ENCODE data around the gene LCN6.

The LCN6 gene

DNA sequence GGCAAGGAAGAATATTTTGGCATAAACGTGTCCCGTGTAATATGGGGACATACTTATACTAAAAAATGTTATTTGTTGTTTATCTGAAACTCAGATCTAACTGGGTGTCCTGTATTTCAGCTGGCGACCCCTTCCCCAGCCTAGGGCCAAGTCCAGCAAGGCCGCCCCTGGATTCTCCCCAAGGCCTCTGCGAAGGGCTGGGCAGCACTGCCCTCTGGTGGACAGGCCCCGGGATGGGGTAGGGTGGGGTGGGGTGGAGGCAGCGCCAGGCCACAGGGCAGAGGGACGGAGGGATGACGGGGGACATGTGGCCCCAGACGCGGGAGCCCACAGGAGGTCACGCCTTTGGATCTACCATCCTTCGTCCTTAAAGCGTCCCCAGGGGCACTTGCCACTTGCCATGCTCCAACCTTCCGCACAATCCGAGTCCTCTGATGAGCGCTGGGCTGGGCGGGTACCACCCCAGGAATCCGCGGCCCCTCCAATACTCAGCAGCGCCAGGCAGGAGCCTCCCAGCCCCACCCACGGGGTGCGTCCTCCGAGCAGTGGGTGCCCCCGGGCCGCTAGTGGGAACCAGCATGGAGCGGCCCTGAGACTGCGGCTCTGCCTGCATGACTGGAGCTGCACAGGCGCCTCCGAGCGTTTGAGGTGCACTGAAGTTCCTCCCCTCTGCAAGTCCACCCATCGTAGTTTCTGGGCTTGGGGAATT is 54.0 kb downstream of the LCN6 start:
- no peaks in the 10 kb centered on the region for H3K9me2 ChIP-seq (replicated peaks; ENCODE audit: insufficient read depth, low read length)
- H3K4me2 ChIP-seq (ENCODE audit: low read depth, low read length): no peak overlapping the region
- H3F3A ChIP-seq (ENCODE audit: insufficient read depth, low read length): no peaks in the 10 kb centered on the region
- H3K36me3 ChIP-seq (replicated peaks; ENCODE audit: insufficient read depth, low read length): no peaks in the 10 kb centered on the region
- H3K9ac ChIP-seq (ENCODE audit: low read length): no peak overlapping the region
- no peak for TF ChIP-seq EZH2phosphoT487 (IDR thresholded peaks at IDR 0.05; ENCODE audit: low read length)
- TF ChIP-seq, protein P1, sequence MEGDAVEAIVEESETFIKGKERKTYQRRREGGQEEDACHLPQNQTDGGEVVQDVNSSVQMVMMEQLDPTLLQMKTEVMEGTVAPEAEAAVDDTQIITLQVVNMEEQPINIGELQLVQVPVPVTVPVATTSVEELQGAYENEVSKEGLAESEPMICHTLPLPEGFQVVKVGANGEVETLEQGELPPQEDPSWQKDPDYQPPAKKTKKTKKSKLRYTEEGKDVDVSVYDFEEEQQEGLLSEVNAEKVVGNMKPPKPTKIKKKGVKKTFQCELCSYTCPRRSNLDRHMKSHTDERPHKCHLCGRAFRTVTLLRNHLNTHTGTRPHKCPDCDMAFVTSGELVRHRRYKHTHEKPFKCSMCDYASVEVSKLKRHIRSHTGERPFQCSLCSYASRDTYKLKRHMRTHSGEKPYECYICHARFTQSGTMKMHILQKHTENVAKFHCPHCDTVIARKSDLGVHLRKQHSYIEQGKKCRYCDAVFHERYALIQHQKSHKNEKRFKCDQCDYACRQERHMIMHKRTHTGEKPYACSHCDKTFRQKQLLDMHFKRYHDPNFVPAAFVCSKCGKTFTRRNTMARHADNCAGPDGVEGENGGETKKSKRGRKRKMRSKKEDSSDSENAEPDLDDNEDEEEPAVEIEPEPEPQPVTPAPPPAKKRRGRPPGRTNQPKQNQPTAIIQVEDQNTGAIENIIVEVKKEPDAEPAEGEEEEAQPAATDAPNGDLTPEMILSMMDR (IDR thresholded peaks at IDR 0.05; ENCODE audit: low read length): peak; percentile 45
- H4K20me1 ChIP-seq (ENCODE audit: insufficient read depth, low read length): no peaks in the 10 kb centered on the region
- no peak overlapping the region for H3K4me3 ChIP-seq (ENCODE audit: low read length)
- no peaks in the 10 kb centered on the region for H3K9me3 ChIP-seq (replicated peaks; ENCODE audit: insufficient read depth, low read length)
- H2AFZ ChIP-seq (ENCODE audit: low read length): no peak overlapping the region
- no peak for DNase-seq
- H3K27me3 ChIP-seq (replicated peaks; ENCODE audit: insufficient read depth, low read length): peaks cover 94% of the 10 kb centered on the region
- H3K79me2 ChIP-seq (ENCODE audit: low read length): no peaks in the 10 kb centered on the region
- no peaks in the 10 kb centered on the region for H3K4me1 ChIP-seq (ENCODE audit: low read length)
- H3K27ac ChIP-seq (ENCODE audit: low read length): no peak overlapping the region
